Stimulated activated CD8-positive, alpha-beta memory T cell treated with anti-CD3 and anti-CD28 coated beads, Interleukin-7, amount 100 ng/mL, for 48 hours (primary cell): ENCODE data around the gene NPHP1.
"Not testable (repeated sequence)": the region's sequence is repeated elsewhere in the genome, so short reads cannot be mapped to it uniquely, and the experiment has no call there.

ENCODE experiments used
- DNase-seq, 2 donors: peaks; one replicate each; pipeline ENCODE4 v3.0.0-alpha.2; 2020; ENCODE audit warnings: low read depth in 1 of 2; ENCODE audit errors: extremely low read depth in 1 of 2

NPHP1 gene

DNA sequence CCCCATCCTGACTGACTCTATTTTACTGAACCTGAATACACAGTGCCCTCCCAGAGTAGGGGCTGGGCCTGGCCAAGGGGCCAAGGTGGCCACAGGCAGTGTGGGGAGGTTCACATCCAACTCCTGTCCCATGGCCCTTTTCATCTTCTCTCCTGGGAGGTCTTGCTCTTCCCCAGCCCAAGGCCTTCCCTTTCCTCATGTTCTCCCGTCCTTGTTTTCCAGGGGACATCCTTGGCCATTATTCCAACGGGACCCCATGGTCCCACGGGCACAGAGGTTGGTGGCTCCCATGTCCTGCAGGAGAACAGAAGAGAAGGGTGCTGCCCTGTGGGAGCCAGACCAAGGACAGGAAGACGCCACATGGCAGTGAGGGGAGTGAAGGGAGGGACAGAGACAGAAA, 99.6 kb downstream of the NPHP1 start:
- DNase-seq, result no peak

DNA sequence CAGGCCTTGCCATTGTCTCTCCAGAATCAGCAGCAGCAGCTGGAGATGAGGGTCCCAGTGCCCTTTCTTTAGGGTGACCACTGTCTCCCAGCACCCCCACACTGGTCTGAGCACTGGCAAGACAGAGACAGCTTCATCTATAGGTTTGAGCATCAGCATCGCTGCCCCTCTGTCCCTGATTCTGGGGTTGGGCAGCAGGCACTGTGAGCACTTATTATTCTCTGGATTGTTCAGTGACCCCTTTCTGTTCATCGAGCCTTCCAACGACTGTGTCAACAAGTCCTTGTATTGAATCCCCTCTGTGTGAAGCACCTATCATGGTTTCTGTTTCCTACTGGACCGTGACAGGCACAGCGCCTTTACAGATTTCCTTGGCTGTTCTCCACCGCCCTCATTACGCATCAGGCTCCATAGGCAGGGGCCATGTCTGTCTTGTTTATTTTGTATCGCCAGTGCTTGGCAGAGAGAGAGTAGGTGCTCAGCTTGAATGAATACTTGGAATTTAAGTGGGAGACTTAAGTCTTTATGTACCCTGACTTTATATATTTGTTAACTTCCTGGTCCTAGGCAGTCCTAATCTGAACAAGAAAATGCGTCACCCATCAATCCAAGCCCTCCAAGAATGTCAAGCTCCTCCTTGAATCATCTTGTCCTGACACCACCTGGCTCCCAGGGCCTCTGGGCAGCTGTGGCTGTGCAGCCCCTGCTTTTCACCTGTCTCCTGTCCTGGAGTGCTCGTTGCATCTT, 100.6 kb downstream of the NPHP1 start:
- no peak for DNase-seq

DNA sequence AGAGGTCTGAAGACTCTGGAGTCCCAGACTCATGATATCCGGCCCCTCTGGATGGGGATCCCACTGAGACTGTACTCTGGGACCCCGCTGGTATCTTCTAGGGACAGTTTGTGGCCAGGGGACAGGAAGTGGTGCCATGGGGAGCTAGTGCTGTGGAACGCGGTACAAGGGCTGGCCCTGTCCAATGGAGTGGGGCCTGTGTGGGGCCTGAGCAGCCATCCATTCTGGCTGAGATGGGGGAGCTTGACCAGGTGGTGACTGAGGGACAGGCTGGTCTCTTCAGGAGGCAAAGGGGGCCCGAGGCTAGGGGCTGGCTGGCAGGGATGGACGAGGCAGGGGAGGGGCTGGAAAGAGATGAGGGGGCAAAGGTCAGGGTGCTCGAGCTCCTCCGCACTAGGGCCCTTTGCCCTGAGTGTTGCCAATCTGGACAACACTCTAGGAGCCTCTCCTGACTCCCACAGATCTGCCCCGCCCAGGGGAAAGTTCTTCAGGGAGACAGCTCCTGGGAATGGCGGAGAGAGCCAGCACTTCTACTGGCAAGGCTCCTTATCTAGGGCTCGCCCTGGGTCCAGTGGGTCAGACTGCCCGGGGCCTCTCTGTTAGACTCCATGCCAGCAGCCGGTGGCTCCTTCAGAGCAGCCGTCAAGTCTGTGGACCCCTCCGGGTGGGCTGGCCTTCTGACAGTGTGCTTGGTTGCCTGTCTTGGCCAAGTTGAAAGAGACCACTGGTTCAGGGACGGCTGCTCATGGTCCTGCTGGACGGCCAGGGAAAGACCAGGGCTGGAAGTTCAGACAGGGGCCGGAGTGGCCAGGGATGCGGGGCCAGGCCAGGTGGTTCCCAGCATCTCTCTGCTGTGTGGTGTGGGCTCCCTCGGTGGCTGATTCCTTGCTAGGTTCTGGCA, 101.5 kb downstream of the NPHP1 start:
- DNase-seq, result no peak

DNA sequence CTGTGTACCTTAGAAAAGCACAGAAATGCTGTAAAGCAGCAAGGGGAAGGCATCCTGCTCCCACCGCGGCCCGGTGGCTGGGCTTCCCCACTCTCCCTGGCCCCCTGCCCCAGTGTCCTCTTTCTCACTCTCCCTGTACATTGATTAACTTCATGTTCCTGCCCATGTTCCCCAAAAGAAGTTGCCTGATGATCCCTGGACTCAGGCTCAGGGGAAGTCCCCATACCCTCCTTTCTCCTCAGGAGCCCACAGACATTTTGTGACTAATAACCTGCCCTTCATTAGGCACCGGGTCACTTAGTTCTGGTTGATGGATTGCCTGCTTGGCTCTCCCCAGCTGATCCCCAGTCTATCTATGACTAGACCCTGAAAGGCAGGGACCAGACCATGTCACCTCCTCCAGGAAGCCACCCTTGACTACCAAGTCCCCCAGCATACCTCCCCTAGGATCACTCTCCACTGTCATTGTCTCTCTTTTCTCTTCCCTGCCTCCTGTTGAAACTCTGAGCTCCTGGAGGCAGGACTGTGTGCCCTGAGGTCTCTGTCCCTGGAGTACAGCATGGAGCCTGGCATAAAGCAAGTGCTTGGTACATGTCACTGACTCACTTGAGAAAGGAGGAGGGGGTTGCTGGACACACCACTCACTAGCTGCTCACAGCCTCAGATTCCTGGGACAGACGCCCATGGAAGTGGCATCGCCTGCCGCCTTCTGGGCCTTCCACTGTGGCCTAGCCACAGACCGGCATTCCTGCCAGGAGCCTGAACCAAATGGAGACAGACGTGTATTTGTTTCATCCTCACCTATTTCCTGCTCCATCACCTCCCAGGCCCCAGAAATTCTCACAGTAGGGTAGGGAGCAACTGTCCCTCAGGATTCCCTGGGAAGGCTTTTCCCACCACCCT, 102.7 kb downstream of the NPHP1 start:
- DNase-seq, result no peak

DNA sequence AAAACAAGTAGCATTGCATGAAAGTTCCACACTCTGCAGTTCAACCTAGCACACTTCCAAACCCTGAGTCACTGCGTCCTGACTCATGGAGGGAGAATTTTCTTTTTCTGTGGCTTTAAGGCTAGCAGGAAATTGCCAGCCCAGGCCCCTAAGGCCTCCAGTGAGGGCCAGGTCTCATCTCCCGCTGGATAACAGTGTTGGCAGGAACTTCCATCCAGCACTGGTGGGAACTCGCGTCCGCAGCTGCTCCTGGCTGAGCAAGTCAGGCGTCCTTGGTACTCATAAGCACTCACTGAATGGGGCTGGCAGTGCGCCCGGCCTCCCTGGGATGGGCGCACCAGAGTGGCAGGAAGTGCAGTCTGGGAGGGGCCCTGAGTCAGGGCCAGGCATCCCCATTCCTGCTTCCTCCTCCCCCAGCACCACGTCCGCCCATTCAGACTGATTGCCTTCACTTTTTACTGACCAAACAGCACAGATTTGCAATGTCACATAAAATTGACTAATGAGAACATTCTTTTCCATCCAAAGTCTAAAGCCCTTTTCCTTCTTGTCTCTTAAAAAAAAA, 103.5 kb downstream of the NPHP1 start:
- DNase-seq, result no peak

DNA sequence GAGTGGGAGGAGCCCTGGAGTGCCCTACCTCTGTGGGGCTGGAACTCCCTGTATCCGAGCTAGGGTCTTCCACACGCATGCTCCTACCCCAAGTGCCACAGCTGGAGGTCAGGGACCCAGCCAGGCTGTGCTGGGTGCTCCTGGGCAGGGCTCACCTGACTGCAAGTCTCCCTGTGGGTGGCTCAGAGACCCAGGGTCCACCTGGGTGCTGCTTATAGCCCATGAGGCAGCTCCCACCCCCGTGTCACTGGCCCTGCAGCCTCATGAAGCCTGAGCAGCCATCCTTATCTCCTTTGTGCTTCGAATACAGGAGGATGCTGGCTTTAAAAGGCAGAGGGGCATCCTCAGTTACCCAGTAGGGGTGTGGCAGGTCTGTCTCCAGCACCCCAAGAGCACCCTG, 103.9 kb downstream of the NPHP1 start:
- DNase-seq, result not testable (repeated sequence)

DNA sequence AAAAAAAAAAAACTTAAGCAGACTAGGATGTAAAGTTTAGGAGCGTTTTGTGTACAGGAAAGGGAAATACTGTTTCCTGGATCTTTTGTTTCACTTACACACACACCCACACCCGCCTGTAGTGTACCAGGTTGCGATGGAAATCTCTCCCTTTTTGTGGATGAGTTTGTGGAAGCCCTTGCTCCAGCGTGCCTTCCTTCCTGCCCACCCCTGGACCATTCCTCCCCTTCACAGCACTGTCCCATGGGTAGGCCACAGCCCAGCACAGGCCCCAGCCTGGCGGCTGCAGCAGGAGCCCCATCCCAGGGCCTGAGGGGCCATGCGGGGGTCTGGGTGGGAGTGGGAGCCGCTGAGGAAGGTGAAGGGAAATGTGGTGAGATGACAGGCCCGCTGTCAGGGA, 104.3 kb downstream of the NPHP1 start:
- no peak for DNase-seq

DNA sequence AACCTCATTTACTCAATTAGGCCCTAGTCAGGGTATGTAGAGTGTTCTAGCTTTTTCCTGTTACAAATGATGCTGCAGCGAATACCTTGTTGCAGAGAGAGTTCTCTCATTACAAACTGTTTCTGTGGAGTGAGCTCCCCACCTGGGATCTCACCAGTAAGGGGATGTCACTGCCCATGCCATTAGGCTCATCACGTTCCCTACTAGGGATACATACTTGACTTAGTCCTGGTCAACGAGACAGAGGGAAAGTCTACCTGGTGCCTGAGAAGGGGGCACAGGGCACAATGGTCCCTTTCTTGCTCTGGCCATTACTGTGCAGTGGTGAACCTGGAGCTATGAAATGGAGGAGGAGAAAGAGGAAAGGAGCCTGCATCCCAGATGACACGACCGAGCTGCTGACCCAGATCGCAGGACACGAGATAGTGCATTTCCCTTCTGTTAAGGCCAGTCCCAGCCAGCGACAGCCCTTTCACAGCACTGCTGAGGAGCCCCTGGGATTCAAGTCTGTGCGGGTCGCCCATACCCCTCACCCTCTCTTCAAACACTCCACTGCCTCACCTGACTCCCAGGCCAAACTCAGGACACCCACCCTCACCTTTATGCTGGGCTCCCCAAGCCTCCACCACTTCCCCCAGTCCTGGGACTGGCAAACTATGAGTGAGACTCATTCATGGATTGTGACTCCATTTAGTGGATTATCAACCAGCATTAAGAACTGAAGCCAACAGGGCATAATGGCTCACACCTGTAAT, 105.2 kb downstream of the NPHP1 start:
- no peak for DNase-seq

DNA sequence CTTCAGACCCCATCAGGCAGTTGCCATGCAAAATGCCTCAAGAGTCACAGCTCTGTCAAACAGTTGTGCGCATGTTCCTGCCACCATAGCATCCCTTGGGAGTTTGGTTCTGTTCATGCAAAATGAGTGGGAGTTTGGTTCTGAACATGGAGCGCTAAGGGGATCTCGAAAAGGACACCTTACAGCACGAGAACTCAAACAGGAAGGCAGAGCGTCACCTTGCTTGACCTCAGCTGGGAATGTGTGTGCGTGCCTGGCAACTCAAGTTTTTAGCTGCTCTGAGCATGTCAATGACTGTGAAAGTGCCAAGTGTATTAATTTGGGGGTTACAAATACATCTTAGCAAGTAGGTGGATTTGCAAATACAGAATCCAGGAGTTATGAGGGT, 105.8 kb downstream of the NPHP1 start:
- no peak for DNase-seq

DNA sequence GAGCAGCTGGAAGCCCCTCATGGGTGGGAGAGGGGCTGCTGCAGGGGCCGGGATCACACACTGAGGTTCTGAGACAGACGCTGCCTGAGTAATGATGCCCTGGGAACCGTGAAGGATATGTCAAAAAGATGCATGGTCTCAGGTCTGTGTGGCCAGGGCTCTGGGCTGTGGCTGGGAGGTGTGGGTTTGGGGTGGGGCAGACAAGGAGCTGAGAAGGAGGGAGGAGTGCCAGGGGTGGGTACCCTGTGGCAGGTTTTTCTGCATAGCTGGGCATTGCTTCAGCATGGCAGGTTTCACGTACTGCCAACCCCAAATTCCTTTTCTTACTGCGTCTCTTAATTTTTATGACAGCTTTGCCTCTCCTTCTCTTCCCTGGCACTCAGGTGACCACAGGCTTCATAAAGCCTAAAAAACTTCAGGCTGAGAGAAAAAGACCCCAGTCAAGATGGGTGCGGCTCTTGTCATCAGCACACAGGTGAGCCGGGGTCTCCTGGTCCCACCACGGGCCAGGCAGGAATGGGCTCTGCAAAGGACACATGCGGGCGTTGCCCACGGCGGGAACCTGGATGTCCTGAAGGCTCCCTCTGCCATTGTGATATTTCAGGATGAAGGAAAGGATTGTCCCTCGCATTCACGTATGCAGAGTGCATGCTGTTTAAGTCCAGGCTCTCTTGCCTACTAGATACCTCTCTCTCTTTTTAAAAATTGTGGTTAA, 107.2 kb downstream of the NPHP1 start:
- no peak for DNase-seq

DNA sequence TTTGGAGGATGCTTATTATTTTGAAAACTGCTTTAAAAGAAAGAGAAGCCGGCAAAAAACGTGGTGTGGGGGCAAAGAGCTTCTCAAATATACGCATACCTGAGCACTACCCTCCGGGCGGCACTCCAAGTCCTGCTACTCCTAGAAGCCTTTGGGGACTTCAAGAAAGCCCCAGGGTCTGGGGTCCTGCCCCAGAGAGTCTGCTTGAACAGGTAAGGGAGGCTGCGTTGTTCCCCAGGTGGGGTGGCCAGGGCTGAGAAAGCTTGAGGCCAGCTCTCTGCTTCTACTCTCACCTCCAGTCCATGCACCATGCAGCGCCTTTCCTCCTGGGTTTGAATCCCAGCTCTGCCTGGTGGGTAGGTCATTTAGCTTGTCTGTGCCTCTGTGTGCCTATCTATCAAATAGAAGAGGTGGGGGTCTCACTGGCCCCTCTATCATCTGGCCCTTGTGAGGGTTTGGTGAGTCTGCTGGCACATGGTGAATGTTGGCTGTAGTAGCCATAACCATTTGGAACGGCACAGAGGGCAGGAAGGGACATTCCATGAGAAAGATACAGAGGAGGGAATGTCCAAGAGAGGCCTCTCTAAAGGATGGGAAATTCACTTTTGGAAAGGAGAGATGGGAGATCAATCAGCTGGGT, 108.7 kb downstream of the NPHP1 start:
- no peak for DNase-seq

DNA sequence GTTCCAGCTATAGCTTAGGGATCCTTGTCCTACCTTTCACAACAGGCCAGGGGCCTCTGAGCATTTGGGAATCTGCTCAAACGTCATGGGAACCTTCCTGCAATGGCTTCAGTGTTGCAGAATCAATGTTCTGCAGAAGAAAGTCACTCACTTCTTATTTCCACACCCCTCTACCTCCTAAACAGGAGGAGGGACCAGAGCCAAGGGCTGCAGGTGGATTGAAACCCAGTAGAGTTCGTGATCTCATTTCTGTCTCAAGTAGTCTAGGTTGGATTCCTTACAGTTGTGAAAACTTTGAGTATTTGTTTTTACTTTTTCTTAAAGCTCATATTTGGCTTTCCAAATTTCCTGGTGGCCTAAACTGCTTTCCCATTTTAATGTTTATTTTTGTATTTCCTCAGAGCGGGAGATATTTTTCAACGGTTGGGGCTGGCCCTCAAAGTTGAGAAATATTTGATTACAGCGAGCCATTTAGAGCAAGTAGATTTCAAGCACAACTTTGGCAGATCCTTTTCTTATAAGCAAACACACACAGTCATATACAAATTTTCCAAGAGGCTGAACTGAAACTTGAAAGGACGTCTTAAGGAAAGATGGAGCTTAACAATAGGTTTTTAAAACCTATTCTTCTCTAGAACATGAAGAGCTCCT, 109.8 kb downstream of the NPHP1 start:
- not testable (repeated sequence) for DNase-seq

DNA sequence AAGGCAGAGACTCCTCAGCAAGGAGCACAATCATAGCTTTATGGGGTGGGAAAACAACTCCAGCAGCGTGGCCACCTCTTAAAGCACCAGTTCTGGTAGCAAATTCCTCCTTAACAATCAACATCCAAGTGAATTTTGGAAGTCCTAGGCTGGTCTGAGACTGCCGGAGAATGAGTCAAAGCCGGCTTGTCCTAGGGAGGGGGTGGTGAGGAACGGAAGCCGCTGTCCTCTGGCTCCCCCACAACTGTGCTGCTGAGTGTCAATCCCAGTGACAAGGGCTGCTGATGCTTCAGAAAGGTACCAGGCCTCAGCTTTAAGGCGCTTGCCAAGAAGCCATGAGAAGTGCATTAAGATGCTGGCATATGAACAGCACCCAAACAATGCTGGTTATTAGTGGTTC, 110.9 kb downstream of the NPHP1 start:
- DNase-seq, result not testable (repeated sequence)

DNA sequence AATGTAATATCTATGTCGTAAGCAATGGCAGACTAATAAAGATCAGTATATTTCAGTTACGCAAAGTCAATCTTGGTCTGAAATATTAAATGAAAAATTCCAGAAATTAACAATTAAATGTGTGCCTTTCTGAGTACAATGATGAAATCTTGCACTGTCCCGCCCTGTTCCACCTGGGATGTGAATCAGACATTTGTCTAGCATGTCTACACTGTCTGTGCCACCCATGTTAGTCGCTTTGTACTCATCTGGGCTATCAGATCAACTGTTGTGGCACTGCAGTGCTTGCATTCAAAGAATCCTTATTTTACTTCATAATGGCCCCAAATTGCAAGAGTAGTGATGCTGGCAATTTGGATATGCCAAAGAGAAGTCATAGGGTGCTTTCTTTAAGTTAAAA, 114.6 kb downstream of the NPHP1 start:
- not testable (repeated sequence) for DNase-seq

DNA sequence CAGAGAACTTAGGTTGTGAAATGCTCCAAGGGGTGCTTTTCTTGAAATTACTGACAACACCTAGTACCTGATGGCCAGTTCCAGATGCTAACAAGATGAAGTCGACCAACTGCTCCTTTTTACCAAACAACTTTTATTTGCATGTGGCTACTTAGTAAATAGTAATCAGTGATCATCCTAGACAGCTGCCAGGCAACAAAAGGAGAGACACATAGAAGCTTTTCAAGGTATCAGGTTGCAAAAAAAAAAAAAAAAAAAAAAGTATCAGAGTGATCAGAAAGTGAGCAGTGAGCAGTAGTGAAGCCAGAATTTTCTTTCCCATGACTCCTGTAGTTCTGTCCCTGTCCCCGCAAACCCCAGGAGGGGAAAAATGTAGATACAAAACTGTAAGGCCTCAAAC, 121.1 kb downstream of the NPHP1 start:
- DNase-seq, result not testable (repeated sequence)

DNA sequence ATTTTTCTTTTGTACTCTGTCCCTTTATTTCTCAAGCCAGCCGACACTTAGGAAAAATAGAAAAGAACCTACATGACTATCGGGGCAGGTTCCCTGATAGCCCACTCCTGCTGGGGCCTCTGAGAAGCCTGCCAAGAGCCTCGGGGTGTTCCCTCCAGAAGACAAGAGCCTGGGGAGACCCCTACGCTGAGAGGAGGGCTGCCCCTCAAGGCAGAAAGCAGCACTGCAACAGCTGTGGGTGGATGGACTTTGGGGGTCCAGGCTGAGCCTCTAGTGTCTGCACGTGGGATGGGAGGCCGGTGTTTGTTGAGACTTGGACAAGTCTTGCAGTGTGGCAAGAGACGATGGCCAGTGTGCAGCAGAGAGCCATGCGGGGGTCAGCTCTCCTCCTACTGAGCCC, 121.7 kb downstream of the NPHP1 start:
- not testable (repeated sequence) for DNase-seq

DNA sequence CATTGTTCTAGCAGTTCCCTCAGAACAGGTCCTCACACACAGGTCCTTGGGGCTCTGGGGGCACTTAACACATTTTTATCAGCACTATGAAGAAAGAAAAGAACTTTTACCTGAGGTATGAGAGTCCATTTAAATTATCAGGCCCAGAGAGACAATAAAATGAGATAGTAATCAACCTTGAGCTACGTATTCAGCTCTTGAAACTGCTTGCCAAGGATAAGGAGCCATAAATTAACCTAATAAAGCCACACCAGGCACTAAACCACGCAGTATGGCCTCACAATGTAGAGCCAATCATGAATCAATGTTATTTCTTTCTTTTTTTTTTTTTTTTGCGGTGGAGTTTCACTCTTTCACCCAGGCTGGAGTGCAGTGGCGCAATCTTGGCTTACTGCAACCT, 126.7 kb downstream of the NPHP1 start:
- not testable (repeated sequence) for DNase-seq

DNA sequence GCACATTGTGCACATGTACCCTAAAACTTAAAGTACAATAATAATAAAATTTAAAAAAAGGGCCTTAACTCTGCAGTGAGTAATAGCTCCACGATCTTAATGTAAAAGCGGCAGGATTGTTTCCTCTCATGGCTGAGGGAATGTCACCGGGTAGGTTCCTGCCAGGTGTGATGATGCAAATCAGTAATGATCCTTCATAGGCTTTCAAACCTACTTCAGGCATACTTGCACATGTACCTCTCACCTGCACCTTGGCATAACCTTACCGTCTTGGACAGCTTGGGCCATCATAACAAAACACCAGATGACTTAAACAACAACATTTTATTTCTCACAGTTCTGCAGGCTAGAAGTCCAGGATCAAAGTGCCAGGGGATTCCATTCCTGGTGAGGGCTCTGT, 128.9 kb downstream of the NPHP1 start:
- not testable (repeated sequence) for DNase-seq
